UCSD-AML1 (cell line): ENCODE data around the gene APOA5.
A peak's percentile ranks its signal among the peaks of the same experiment; 100 is the strongest.
"Not testable (repeated sequence)": the region's sequence is repeated elsewhere in the genome, so short reads cannot be mapped to it uniquely, and the experiment has no call there.

Source experiments
- DNase-seq: peaks from one replicate; lab custom pipeline; 2025; ENCODE audit not compliant: unreplicated experiment; lab: John Stamatoyannopoulos, UW

APOA5 gene

GRCh38 chr11:116791813-116792143, at the start of gene APOA5:
APOA5 (minus strand) TSS chr11:116791879; CDS start chr11:116791860, 19 bp downstream.
- no peak for DNase-seq

- no peak for DNase-seq
Observed at GRCh38 chr11:116840746-116841296, 49.1 kb upstream of the APOA5 start.

GRCh38 chr11:116840224-116840745, 48.6 kb upstream of the APOA5 start:
- no peak for DNase-seq

GRCh38 chr11:116838321-116839084, 46.8 kb upstream of the APOA5 start:
- no peak for DNase-seq

GRCh38 chr11:116837231-116838091, 45.8 kb upstream of the APOA5 start, which contains the start of gene APOA1:
APOA1 (minus strand) TSS chr11:116837622; CDS start chr11:116837387, 235 bp downstream.
- no peak for DNase-seq

GRCh38 chr11:116836632-116836991, 44.9 kb upstream of the APOA5 start:
- DNase-seq = no peak

GRCh38 chr11:116835791-116836631, 44.3 kb upstream of the APOA5 start:
- DNase-seq = peak; percentile 86

GRCh38 chr11:116835042-116835772, 43.5 kb upstream of the APOA5 start:
- DNase-seq = peak; percentile 74

- not testable (repeated sequence) for DNase-seq
Observed at GRCh38 chr11:116834535-116835041, 42.9 kb upstream of the APOA5 start.

- DNase-seq = no peak
Observed at GRCh38 chr11:116833816-116834534, 42.3 kb upstream of the APOA5 start.

- no peak for DNase-seq
Observed at GRCh38 chr11:116833491-116833815, 41.8 kb upstream of the APOA5 start.

- no peak for DNase-seq
Observed at GRCh38 chr11:116832350-116833290, 40.9 kb upstream of the APOA5 start.

GRCh38 chr11:116831790-116832349, 40.2 kb upstream of the APOA5 start:
- no peak for DNase-seq

- no peak for DNase-seq
Observed at GRCh38 chr11:116830184-116830912, 38.7 kb upstream of the APOA5 start.

- DNase-seq = no peak
Observed at GRCh38 chr11:116829525-116830183, 38.0 kb upstream of the APOA5 start, which contains the start of gene APOC3. APOC3 (plus strand) TSS chr11:116829907; CDS start chr11:116830583, 676 bp downstream.
